Urothelium cell line (cell line): ENCODE measurements around the gene ARHGEF2.
A peak's percentile ranks its signal among the peaks of the same experiment; 100 is the strongest.

Experiments used
- DNase-seq: peaks from one replicate; pipeline ENCODE4 v3.0.0; 2011; ENCODE audit warnings: low spot score, mixed read lengths
- FAIRE-seq: peaks from 2 replicates; lab custom pipeline; 2011; peaks lifted over from hg19 to GRCh38; lab: Jason Lieb, UNC

ARHGEF2 gene

DNA sequence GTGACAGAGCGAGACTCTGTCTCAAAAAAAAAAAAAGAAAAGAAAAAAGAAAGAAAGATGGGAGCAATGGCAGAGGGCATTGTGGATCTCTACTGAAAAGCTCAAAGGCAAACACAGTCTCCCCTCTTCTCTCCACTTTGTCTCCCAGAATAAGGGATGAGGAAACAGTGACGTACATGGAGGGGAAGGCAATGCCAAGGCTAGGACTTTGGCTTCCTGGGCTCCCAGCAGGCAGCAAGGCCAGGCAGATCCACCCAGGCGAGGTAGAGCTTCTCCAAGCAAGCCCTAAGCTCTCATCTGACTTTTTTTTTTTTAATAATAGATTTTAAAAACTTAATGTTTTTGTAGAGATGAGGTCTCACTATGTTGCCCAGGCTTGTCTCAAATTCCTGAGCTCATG lies 4.6 kb downstream of the ARHGEF2 start:
- DNase-seq = no peak
- no peak for FAIRE-seq

- no peak for FAIRE-seq
- DNase-seq = no peak
These were observed 6.2 kb downstream of the ARHGEF2 start for GRCh38 chr1:155971910-155972809.

DNA sequence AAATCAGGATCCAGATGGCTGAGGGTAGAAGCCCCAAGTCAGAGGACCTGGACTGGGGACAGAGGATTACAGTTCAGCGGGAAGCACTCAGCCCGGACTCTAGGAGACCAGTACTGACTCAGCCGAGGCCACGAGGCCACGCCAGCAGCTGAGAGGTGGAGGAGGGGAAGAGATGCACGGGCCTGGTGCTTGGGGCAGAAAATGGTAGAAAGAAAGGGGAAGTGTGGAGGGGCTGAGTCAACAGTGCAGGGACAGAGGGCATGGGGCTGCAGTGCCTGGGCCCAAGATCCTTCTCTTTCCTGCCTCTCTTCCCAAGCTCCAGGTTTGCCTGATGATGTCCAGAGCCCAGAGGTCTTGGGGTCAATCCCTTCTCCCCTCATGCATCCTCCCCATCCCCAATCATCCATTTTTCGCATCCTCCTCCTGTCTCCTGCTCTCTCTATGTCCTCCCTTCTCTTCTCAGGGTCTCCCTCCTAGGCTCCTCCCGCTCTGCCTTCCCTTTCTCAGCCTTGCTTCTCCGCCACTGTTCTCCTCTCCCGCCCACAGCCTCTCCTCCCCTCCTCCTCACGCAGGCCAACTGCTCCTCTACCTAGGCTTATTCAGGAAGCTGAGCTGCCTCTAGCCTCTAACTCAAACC lies 7.7 kb downstream of the ARHGEF2 start:
- DNase-seq = no peak
- FAIRE-seq = no peak

DNA sequence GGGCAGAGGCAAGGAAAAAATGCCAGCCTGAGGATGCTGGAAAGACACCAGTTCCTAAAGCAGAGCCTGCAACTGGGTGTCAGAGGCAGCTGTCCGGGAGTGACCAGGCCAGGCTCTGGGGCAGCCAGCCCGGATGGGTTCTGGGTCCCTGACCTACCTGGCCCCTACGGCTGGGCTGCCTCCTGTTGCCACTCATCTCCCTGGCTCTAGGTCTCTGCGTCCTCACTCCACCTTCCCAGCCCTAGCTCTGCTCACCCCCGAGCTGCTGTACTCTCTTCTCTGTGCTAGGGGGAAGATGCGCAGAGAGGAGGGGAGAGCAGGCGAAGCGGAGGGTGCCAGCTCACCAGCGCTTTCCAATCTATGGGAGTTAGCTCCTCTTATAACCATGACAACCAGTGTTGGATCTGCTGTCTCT lies 9.0 kb downstream of the ARHGEF2 start:
- DNase-seq (no peak), FAIRE-seq (no peak)

DNA sequence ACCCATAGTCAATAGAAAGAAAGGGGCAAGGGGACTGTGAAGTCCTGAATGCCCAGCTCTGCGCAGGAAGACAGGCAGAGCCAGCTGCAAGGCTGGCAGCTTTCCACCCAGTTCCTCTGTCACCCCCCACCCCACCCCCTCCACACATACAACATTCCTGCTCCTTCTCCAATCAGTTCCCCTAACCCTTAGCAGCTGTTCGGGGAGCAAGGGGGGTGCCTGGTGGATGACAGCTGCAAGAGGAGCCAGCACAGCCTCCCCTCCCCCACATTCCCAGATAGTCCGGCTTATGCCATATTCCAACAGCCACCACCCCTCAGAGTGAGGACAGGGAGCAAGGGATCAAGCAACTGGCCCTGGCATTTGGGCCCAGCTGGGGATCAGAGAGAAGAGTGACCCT lies 9.7 kb downstream of the ARHGEF2 start:
- DNase-seq (no peak), FAIRE-seq (no peak)

- no peak for FAIRE-seq
- no peak for DNase-seq
These were observed 10.3 kb downstream of the ARHGEF2 start for GRCh38 chr1:155968051-155968400.

- DNase-seq = no peak
- no peak for FAIRE-seq
These were observed 10.9 kb downstream of the ARHGEF2 start for GRCh38 chr1:155967341-155968050.

GRCh38 chr1:155966750-155967149 lies 11.6 kb downstream of the ARHGEF2 start:
- DNase-seq (no peak), FAIRE-seq (no peak)

GRCh38 chr1:155966135-155966534 lies 12.2 kb downstream of the ARHGEF2 start:
- no peak for FAIRE-seq
- DNase-seq = no peak

DNA sequence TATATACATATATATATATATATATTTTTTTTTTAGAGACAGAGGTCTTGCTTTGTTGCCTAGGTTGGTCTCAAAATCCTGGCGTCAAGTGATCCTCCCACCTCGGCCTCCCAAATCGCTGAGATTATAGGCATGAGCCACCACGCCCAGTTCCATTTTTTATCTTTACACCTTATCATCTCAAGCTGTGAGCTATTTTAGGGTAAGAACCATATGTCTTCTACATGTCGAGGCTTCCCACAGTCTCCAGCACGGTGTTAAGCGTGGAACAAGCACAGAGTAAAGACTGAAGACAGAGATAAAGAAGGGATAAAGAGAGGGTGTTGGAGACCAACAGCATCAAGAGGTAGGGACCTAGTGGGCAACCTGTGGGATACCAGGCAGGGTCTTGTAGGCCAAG lies 14.2 kb downstream of the ARHGEF2 start:
- FAIRE-seq = no peak

DNA sequence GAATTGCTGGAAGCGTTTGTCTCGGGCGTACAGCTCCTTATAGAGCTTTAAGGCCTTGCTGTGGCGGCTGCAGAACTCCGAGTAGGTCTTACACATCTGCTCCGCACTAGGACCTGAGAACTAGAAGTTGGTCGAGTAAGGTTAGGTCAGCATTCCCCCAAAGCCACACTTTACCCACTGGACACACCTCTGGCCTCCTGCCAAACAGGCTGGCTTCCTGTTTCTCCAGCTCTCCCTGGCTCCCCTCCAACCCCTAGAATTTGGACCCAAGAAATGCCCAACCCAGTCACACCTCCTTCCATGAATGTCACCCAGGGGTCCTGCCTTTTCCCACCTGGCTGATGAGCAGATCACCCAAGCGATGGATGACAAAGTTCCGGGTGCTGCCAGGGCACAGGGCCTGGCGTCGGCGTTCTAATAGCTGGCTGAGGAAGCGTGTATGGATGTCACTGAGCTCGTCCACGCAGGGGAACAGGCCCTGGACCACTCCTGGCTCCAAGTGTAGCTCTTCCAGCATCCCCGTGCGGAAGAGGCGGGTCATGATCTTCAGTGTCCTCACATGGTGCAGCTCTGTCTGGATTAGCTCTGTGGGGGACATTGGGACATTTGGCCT lies 15.6 kb downstream of the ARHGEF2 start:
- DNase-seq (no peak), FAIRE-seq (no peak)

More for the DNA sequence above, 14.2 kb downstream of the ARHGEF2 start:
- DNase-seq = no peak

DNA sequence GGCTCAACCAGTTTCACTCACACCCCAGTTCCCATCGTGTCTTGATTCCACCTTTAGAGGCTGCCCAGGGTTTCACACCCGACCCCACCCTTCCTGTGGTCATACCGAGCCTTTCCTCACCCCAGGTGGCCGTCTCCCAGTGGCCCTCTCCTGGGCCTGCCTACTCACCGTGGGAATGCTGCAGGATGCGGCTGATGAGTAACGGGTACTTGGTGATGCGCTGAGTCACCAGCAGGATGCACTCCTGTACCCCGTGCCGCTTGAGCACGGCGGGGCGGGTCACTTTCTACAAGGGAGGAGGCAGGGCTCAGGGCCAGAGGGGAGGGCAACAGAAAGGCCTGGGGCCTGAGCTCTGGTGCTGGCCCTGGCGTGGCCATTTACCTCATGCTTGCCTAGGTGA lies 16.4 kb downstream of the ARHGEF2 start:
- FAIRE-seq = peak; percentile 84
- DNase-seq = peak; percentile 94

- DNase-seq (no peak), FAIRE-seq (no peak)
These were observed 18.1 kb downstream of the ARHGEF2 start for GRCh38 chr1:155960081-155960745.

DNA sequence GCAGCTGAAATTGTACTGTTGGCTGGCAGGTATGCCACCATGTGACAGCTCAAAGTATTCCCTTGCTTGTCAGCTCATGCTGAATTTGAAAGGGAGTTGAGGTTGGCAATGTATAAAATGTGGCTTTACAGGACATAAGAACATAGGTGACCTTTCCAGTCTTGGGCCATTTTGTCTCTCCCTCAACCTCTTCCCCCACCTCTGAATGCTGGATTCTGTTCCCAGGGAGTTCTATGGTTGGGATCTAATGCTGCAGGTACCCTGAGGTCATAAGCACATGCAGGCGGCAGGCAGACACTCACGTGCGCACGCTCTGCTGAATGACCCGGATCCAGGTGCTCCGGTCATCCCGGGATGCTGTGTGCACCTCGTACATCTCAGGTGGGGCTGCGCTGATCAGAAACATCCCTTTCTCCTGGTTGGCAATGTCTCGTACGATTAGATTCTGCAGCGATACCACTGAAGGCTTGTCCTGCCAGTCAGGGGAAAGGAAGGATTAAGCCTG lies 20.9 kb downstream of the ARHGEF2 start:
- DNase-seq (no peak), FAIRE-seq (no peak)

- DNase-seq (no peak), FAIRE-seq (no peak)
These were observed 23.7 kb downstream of the ARHGEF2 start for GRCh38 chr1:155954645-155955044.

- DNase-seq (no peak), FAIRE-seq (no peak)
These were observed 25.8 kb downstream of the ARHGEF2 start for GRCh38 chr1:155952505-155952890.

GRCh38 chr1:155951753-155952504 lies 26.4 kb downstream of the ARHGEF2 start:
- FAIRE-seq (no peak), DNase-seq (no peak)

GRCh38 chr1:155950829-155951228 lies 27.5 kb downstream of the ARHGEF2 start:
- DNase-seq (no peak), FAIRE-seq (no peak)

DNA sequence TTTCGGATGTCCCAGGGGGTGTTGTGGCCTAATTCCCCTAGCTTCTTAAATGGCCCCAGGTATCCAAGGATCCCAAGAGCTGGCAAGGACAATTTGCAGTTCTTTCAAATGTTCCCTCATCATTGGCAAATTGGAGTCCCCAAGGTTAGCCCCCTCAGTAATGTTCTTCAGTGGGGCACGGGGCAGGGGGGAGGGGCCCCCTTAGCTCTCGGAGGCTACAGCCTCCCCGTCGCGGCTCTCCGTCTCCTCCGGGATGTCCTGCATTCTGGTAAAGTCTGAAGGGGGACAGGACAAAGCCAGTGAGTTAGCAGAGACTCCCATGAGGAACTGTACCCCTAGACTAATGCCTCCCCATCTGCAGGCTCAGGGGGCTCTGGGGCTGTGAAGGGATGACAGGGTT lies 30.6 kb downstream of the ARHGEF2 start:
- FAIRE-seq (no peak), DNase-seq (no peak)

GRCh38 chr1:155947292-155947691 lies 31.1 kb downstream of the ARHGEF2 start:
- DNase-seq (no peak), FAIRE-seq (no peak)
